GM18511 (cell line): ENCODE results near the gene CLK3.

Experiments used
- ATAC-seq: cut with Tn5 transposase; IDR thresholded peaks from one replicate; pipeline ENCODE4 v1.9.1; 2021; ENCODE audit warnings: mild to moderate bottlenecking, moderate library complexity; ENCODE audit not compliant: unreplicated experiment

CLK3 gene

GRCh38 chr15:74676801-74677200 lies 61.2 kb downstream of the CLK3 start:
- ATAC-seq: no peak
